AG09319 (cell line): ENCODE results near the gene TMEM59L.

Experiments
- DNase-seq: peaks from one replicate; pipeline ENCODE4 v3.0.0-alpha.2; 2010; ENCODE audit warnings: low read depth; ENCODE audit errors: extremely low read depth
- CTCF ChIP-seq: IDR thresholded peaks from 2 replicates; pipeline ENCODE4 v1.5.1; 2011; ENCODE audit warnings: low read depth, mild to moderate bottlenecking, inconsistent platforms, low read length, moderate library complexity

Gene TMEM59L

GRCh38 chr19:18607226-18608101 lies 5.2 kb upstream of the TMEM59L start:
- no peak for DNase-seq
- TF ChIP-seq CTCF, result no peak

- no peak for TF ChIP-seq CTCF
- no peak for DNase-seq
Measured at GRCh38 chr19:18608102-18608804, 4.4 kb upstream of the TMEM59L start.

GRCh38 chr19:18608805-18609716 lies 3.6 kb upstream of the TMEM59L start:
- DNase-seq, result no peak
- no peak for TF ChIP-seq CTCF

- TF ChIP-seq CTCF, result no peak
- no peak for DNase-seq
Measured at GRCh38 chr19:18609717-18610051, 3.0 kb upstream of the TMEM59L start.

GRCh38 chr19:18610245-18610555 lies 2.5 kb upstream of the TMEM59L start:
- no peak for DNase-seq
- no peak for TF ChIP-seq CTCF

- no peak for DNase-seq
- no peak for TF ChIP-seq CTCF
Measured at GRCh38 chr19:18610556-18611326, 1.9 kb upstream of the TMEM59L start.
